ENCODE measurements around the gene TNPO2. TPM values are rescaled to one million over a fixed set of nuclear protein-coding genes. Genes with fewer than 3 reads are reported as not detected.

Gene TNPO2
- total and polyA plus RNA-seq, 2 of the 13 experiments (the other 11 are each of a cell fraction or from before 2014, with no cell fraction given): 31.7 to 61.0 TPM

GRCh38 chr19:12703046-12703445 is 20.7 kb downstream of the TNPO2 start:
- Histone ChIP-seq H3K79me2 (ENCODE audit: insufficient read depth, low read length) (no peaks in the 10 kb centered on the region), H4K20me1 (ENCODE audit: insufficient read depth, low read length) (no peaks in the 10 kb centered on the region), H2AFZ (ENCODE audit: low read length) (no peak overlapping the region), H3K9ac (ENCODE audit: insufficient read depth, low read depth, low read length) (no peak overlapping the region), H3K4me2 (ENCODE audit: low read depth, low read length) (no peak overlapping the region), H3K4me1 (ENCODE audit: insufficient read depth, low read length) (no peaks in the 10 kb centered on the region), H3K27ac (ENCODE audit: extremely low read length, insufficient read depth, low read length) (no peak overlapping the region), H3K27me3 (ENCODE audit: control insufficient read depth in 1 of 2, insufficient read depth in 2 of 2, low read length in 2 of 2) (no peaks in the 10 kb centered on the region), H3K4me3 (replicated peaks in 1 of 3; ENCODE audit: insufficient read depth in 1 of 3, low read depth in 2 of 3, low read length in 3 of 3) (no peak overlapping the region), H3K9me3 (ENCODE audit: low read length) (no peaks in the 10 kb centered on the region), H3K36me3 (replicated peaks in 1 of 2; ENCODE audit: control insufficient read depth in 1 of 2, insufficient read depth in 2 of 2, low read length in 2 of 2) (peaks cover 38 to 62% of the 10 kb centered on the region in 2 experiments)
- TF ChIP-seq NFYB (CRISPR knock-in tag; IDR thresholded peaks at IDR 0.05): peak; percentile 80
- TF ChIP-seq ZNF720 (CRISPR knock-in tag; IDR thresholded peaks at IDR 0.05): no peak
- no peak for TF ChIP-seq KMT2A (CRISPR knock-in tag; IDR thresholded peaks at IDR 0.05)
- no peak for TF ChIP-seq KAT8 (CRISPR knock-in tag; IDR thresholded peaks at IDR 0.05)
- TF ChIP-seq ZNF234 (CRISPR knock-in tag; conservative IDR thresholded peaks at IDR 0.05): no peak
- no peak for TF ChIP-seq ZNF136 (CRISPR knock-in tag; IDR thresholded peaks at IDR 0.05; ENCODE audit: low read depth)
- TF ChIP-seq KDM5A (IDR thresholded peaks at IDR 0.05; ENCODE audit: borderline replicate concordance, low read length): no peak
- no peak for TF ChIP-seq ZKSCAN8 (CRISPR knock-in tag; IDR thresholded peaks at IDR 0.05; ENCODE audit: borderline replicate concordance)
- TF ChIP-seq RBM22 (optimal IDR thresholded peaks at IDR 0.05; ENCODE audit: low read length): no peak
- TF ChIP-seq POLR2AphosphoS5 (IDR thresholded peaks at IDR 0.05; ENCODE audit: low read depth, low read length): no peak
- TF ChIP-seq AHR (CRISPR knock-in tag; IDR thresholded peaks at IDR 0.05): no peak
- TF ChIP-seq ZNF558 (CRISPR knock-in tag; IDR thresholded peaks at IDR 0.05; ENCODE audit: borderline replicate concordance): no peak
- TF ChIP-seq FOXJ3 (CRISPR knock-in tag; IDR thresholded peaks at IDR 0.05; ENCODE audit: borderline replicate concordance): no peak
- TF ChIP-seq NFYC (CRISPR knock-in tag; IDR thresholded peaks at IDR 0.05): peak; percentile 80
- BruUV-seq (replicated peaks): no TSS peak
- ChIA-PET CTCF (ENCODE audit: low intra/inter-chr PET ratio, low total read pairs) (no interaction called here), POLR2A (no interaction called here)
- peak; percentile 51 for FAIRE-seq
- WGBS (ENCODE audit: low lambda C conversion rate): 93% methylated on average over 9 of the region's 9 CpGs
- intact Hi-C loops (cut with micrococcal nuclease; ENCODE audit: unreplicated experiment): no loop called here
- ATAC-seq: peak; percentile 43
- in situ Hi-C loops (cut with HindIII; ENCODE audit: extremely low pct_ligation_motif_present, low pct_unique_long_range_greater_than_20kb): no loop called here
- DNase-seq (ENCODE audit: low spot score): peak; percentile 56
